GM06990 (cell line): ENCODE data around the gene PLXND1.

Source experiments
- DNase-seq: peaks from one replicate; pipeline ENCODE4 v3.0.0-alpha.2; 2011; ENCODE audit not compliant: insufficient read length; ENCODE audit errors: extremely low read depth
- H3K27me3 ChIP-seq: replicated peaks from 2 replicates; pipeline ENCODE4 v1.6.0; 2011; ENCODE audit warnings: low read length; ENCODE audit not compliant: control insufficient read depth, insufficient read depth
- H3K36me3 ChIP-seq: 2 replicates; pipeline ENCODE4 v1.5.1; 2011; ENCODE audit warnings: low read length; ENCODE audit not compliant: control insufficient read depth, insufficient read depth
- H3K4me3 ChIP-seq: replicated peaks from 2 replicates; pipeline ENCODE4 v1.5.1; 2011; ENCODE audit warnings: low read depth, mild to moderate bottlenecking, control low read depth, low read length
- TF ChIP-seq, protein P1 (sequence below): IDR thresholded peaks from 2 replicates; pipeline ENCODE4 v1.5.1; 2011; ENCODE audit warnings: low read length, control low read depth, mild to moderate bottlenecking, inconsistent platforms; ENCODE audit not compliant: insufficient read depth, poor library complexity, severe bottlenecking

PLXND1 gene

GRCh38 chr3:129585949-129586657 lies 20.4 kb downstream of the PLXND1 start:
- TF ChIP-seq, protein P1, sequence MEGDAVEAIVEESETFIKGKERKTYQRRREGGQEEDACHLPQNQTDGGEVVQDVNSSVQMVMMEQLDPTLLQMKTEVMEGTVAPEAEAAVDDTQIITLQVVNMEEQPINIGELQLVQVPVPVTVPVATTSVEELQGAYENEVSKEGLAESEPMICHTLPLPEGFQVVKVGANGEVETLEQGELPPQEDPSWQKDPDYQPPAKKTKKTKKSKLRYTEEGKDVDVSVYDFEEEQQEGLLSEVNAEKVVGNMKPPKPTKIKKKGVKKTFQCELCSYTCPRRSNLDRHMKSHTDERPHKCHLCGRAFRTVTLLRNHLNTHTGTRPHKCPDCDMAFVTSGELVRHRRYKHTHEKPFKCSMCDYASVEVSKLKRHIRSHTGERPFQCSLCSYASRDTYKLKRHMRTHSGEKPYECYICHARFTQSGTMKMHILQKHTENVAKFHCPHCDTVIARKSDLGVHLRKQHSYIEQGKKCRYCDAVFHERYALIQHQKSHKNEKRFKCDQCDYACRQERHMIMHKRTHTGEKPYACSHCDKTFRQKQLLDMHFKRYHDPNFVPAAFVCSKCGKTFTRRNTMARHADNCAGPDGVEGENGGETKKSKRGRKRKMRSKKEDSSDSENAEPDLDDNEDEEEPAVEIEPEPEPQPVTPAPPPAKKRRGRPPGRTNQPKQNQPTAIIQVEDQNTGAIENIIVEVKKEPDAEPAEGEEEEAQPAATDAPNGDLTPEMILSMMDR = no peak
- Histone ChIP-seq H3K27me3 (no peaks in the 10 kb centered on the region), H3K36me3 (no peaks in the 10 kb centered on the region), H3K4me3 (no peak overlapping the region)
- DNase-seq = no peak

DNA sequence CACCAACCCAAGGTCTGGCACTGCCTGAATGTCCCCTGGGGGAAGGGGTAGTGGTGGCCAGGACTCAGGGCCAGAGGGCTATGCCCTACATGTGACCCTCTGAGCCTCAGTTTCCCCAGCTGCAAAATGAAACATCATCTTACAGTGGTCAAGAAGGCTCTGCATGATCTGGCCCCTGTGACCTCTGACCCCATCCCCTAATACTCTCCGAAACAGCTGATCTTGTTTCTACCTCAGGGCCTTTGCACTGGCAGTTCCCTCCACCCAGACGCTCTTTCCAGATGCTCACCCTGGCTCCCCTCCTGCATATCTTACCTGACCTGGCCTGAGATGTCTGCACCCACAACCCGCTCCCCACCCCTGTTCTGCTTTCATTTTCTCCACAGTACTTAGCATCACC lies 21.8 kb downstream of the PLXND1 start:
- H3K36me3 ChIP-seq = no peaks in the 10 kb centered on the region
- no peaks in the 10 kb centered on the region for H3K27me3 ChIP-seq
- H3K4me3 ChIP-seq = no peak overlapping the region
- DNase-seq = no peak
- TF ChIP-seq, protein P1 = no peak

DNA sequence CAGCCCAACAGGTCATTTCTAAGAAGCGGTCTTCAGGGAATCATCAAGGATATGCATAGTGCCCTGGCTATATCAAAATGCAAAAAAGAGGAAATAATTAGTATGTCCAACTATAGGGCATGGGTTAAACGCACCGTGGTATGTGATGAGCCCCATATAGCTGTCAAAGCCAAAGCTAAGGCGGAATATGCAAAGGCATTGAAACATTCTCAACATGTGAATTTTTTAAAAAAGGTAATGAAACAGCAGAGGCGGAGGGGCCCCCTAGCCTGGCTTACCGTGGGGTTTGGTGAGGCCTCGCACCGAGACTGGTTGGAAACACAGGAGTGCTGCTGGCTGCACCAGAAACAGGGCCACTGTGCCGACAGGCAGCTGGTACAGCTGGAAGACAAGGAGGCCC lies 23.2 kb downstream of the PLXND1 start:
- no peaks in the 10 kb centered on the region for H3K36me3 ChIP-seq
- H3K4me3 ChIP-seq = no peak overlapping the region
- DNase-seq = no peak
- H3K27me3 ChIP-seq = no peaks in the 10 kb centered on the region
- TF ChIP-seq, protein P1 = no peak

DNA sequence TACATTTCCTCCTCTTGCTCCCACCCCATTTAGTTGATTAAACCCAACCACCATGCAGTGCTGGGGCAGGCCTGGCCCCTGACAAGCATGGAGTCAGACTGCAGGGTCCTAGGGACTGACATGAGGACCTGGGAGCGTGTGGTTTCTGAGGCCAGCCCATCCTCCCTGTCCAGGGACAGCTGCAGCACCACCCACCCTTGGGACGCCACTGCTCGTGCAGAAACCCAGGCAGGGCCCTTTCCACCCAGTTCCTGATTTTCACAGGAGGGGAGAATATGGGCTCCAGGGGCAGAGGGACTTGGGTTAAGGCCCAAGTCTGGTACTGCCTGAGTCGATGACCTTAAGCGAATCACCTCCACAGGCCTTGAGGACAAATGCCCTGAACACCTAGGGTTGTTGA lies 23.7 kb downstream of the PLXND1 start:
- no peak overlapping the region for H3K4me3 ChIP-seq
- TF ChIP-seq, protein P1 = no peak
- no peaks in the 10 kb centered on the region for H3K36me3 ChIP-seq
- DNase-seq = no peak
- no peaks in the 10 kb centered on the region for H3K27me3 ChIP-seq

DNA sequence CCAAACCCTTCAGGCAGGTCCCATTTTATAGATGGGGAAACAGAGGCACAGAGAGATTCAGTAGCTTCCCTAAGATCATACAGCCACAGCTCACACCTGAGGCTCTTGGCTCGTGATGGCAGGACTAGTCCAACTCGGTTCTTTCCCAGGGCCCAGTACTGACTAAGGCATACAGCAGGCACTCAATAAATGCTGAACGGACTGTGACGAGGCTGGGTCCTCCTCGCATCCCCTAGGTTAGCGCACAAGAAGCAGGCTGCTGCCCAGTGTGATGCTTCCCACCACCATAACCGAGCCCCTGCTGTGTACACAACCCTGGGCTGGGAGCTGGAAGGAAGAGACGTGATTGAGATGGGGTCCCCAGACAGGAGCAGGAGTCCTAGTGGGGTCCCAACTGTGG lies 24.9 kb downstream of the PLXND1 start:
- Histone ChIP-seq H3K36me3 (no peaks in the 10 kb centered on the region), H3K4me3 (no peak overlapping the region), H3K27me3 (no peaks in the 10 kb centered on the region)
- DNase-seq = no peak
- TF ChIP-seq, protein P1 = no peak

DNA sequence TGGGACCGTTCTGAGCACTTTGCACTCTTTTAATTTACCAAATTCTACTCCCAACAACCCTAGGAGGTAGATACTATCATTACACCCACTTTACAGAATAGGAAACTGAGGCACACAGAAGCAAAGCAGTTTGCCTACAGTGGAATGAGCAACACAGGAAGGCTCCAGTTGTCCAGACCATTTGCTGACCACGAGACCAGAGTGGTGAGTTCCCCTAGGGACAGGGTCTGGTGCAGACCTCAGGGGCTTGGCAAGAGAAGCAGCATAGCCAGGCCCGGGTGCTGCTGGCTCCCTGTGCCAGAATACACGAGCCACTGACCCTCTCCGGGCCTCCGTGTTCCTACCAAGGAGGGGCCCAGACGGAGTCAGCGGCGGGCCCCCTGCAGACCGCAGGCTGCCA lies 26.5 kb downstream of the PLXND1 start:
- H3K4me3 ChIP-seq = no peak overlapping the region
- TF ChIP-seq, protein P1 = no peak
- no peaks in the 10 kb centered on the region for H3K36me3 ChIP-seq

More for the DNA sequence above, 26.5 kb downstream of the PLXND1 start:
- H3K27me3 ChIP-seq = no peaks in the 10 kb centered on the region
- DNase-seq = no peak
